ENCODE data around the gene MTG2. TPM values are rescaled to one million over a fixed set of nuclear protein-coding genes. Genes with fewer than 3 reads are reported as not detected.

The MTG2 gene
- total and polyA plus RNA-seq, 2 donors: 10.3 to 25.8 TPM

- 67% methylated on average over 5 of the region's 5 CpGs for WGBS
- Histone ChIP-seq H3K4me3 (ENCODE audit: low read depth, low read length) (no peak overlapping the region), H3K4me1 (ENCODE audit: insufficient read depth) (no peaks in the 10 kb centered on the region), H3K36me3 (ENCODE audit: insufficient read depth) (no peaks in the 10 kb centered on the region), H3K27ac (ENCODE audit: low read depth) (no peak overlapping the region)
- no peak for DNase-seq (ENCODE audit: extremely low spot score)
Measured at GRCh38 chr20:62234339-62234738, 51.5 kb downstream of the MTG2 start.

- 67% methylated on average over 16 of the region's 16 CpGs for WGBS
Measured at GRCh38 chr20:62235001-62235776, 52.4 kb downstream of the MTG2 start.

GRCh38 chr20:62235777-62236157, 52.9 kb downstream of the MTG2 start:
- no peak overlapping the region for H3K4me3 ChIP-seq (ENCODE audit: low read depth, low read length)
- H3K27ac ChIP-seq (ENCODE audit: low read depth): no peak overlapping the region
- no peaks in the 10 kb centered on the region for H3K36me3 ChIP-seq (ENCODE audit: insufficient read depth)
- WGBS: 93% methylated on average over 9 of the region's 9 CpGs
- DNase-seq (ENCODE audit: extremely low spot score): no peak
- H3K4me1 ChIP-seq (ENCODE audit: insufficient read depth): no peaks in the 10 kb centered on the region

More at GRCh38 chr20:62235001-62235776, 52.4 kb downstream of the MTG2 start:
- no peak for DNase-seq (ENCODE audit: extremely low spot score)
- Histone ChIP-seq H3K4me3 (ENCODE audit: low read depth, low read length) (no peak overlapping the region), H3K27ac (ENCODE audit: low read depth) (no peak overlapping the region), H3K4me1 (ENCODE audit: insufficient read depth) (no peaks in the 10 kb centered on the region), H3K36me3 (ENCODE audit: insufficient read depth) (no peaks in the 10 kb centered on the region)

GRCh38 chr20:62236200-62236599, 53.4 kb downstream of the MTG2 start:
- Histone ChIP-seq H3K4me1 (ENCODE audit: insufficient read depth) (no peaks in the 10 kb centered on the region), H3K4me3 (ENCODE audit: low read depth, low read length) (no peak overlapping the region), H3K36me3 (ENCODE audit: insufficient read depth) (no peaks in the 10 kb centered on the region), H3K27ac (ENCODE audit: low read depth) (no peak overlapping the region)
- DNase-seq (ENCODE audit: extremely low spot score): no peak
- WGBS: 60% methylated on average over 6 of the region's 6 CpGs

- peaks cover 2% of the 10 kb centered on the region for H3K36me3 ChIP-seq (ENCODE audit: insufficient read depth)
- WGBS: 48% methylated on average over 28 of the region's 28 CpGs
- no peak overlapping the region for H3K4me3 ChIP-seq (ENCODE audit: low read depth, low read length)
- DNase-seq (ENCODE audit: extremely low spot score): peak; percentile 17
- H3K27ac ChIP-seq (ENCODE audit: low read depth): no peak overlapping the region
- no peaks in the 10 kb centered on the region for H3K4me1 ChIP-seq (ENCODE audit: insufficient read depth)
Measured at GRCh38 chr20:62236766-62237513, 54.1 kb downstream of the MTG2 start.

GRCh38 chr20:62237514-62237800, 54.6 kb downstream of the MTG2 start:
- Histone ChIP-seq H3K36me3 (ENCODE audit: insufficient read depth) (peaks cover 2% of the 10 kb centered on the region), H3K27ac (ENCODE audit: low read depth) (no peak overlapping the region), H3K4me1 (ENCODE audit: insufficient read depth) (no peaks in the 10 kb centered on the region), H3K4me3 (ENCODE audit: low read depth, low read length) (no peak overlapping the region)
- no peak for DNase-seq (ENCODE audit: extremely low spot score)
- 84% methylated on average over 1 of the region's 1 CpG for WGBS

- 1% methylated on average over 55 of the region's 55 CpGs for WGBS
- H3K27ac ChIP-seq (ENCODE audit: low read depth): peak within 1 kb of the TSS; percentile 72
- H3K4me1 ChIP-seq (ENCODE audit: insufficient read depth): no peaks in the 10 kb centered on the region
- H3K36me3 ChIP-seq (ENCODE audit: insufficient read depth): peaks cover 2% of the 10 kb centered on the region
- DNase-seq (ENCODE audit: extremely low spot score): peak; percentile 89
- peak within 1 kb of the TSS; percentile 88 for H3K4me3 ChIP-seq (ENCODE audit: low read depth, low read length)
Measured at GRCh38 chr20:62237801-62238568, 55.2 kb downstream of the MTG2 start, which contains the start of gene OSBPL2. Gene OSBPL2 (plus strand): TSS chr20:62238521. CDS start chr20:62256185, 17,664 bp downstream.

- under 1% methylated on average over 69 of the region's 70 CpGs for WGBS
- H3K27ac ChIP-seq (ENCODE audit: low read depth): peak overlapping the region; percentile 72
- no peaks in the 10 kb centered on the region for H3K4me1 ChIP-seq (ENCODE audit: insufficient read depth)
- peak overlapping the region; percentile 88 for H3K4me3 ChIP-seq (ENCODE audit: low read depth, low read length)
- DNase-seq (ENCODE audit: extremely low spot score): no peak
- H3K36me3 ChIP-seq (ENCODE audit: insufficient read depth): peaks cover 2% of the 10 kb centered on the region
Measured at GRCh38 chr20:62238569-62239277, 55.9 kb downstream of the MTG2 start.

GRCh38 chr20:62239278-62239879, 56.6 kb downstream of the MTG2 start:
- peak overlapping the region; percentile 88 for H3K4me3 ChIP-seq (ENCODE audit: low read depth, low read length)
- H3K4me1 ChIP-seq (ENCODE audit: insufficient read depth): no peaks in the 10 kb centered on the region
- WGBS: 36% methylated on average over 23 of the region's 23 CpGs
- no peak for DNase-seq (ENCODE audit: extremely low spot score)
- H3K27ac ChIP-seq (ENCODE audit: low read depth): peak overlapping the region; percentile 72
- peaks cover 2% of the 10 kb centered on the region for H3K36me3 ChIP-seq (ENCODE audit: insufficient read depth)

GRCh38 chr20:62240020-62240685, 57.3 kb downstream of the MTG2 start:
- Histone ChIP-seq H3K27ac (ENCODE audit: low read depth) (no peak overlapping the region), H3K36me3 (ENCODE audit: insufficient read depth) (peaks cover 2% of the 10 kb centered on the region), H3K4me3 (ENCODE audit: low read depth, low read length) (no peak overlapping the region), H3K4me1 (ENCODE audit: insufficient read depth) (no peaks in the 10 kb centered on the region)
- no peak for DNase-seq (ENCODE audit: extremely low spot score)
- WGBS: 91% methylated on average over 13 of the region's 13 CpGs

GRCh38 chr20:62241506-62241905, 58.7 kb downstream of the MTG2 start:
- peak overlapping the region; percentile 34 for H3K27ac ChIP-seq (ENCODE audit: low read depth)

GRCh38 chr20:62242176-62242575, 59.3 kb downstream of the MTG2 start:
- H3K27ac ChIP-seq (ENCODE audit: low read depth): no peak overlapping the region
- no peaks in the 10 kb centered on the region for H3K4me1 ChIP-seq (ENCODE audit: insufficient read depth)
- no peak for DNase-seq (ENCODE audit: extremely low spot score)
- H3K4me3 ChIP-seq (ENCODE audit: low read depth, low read length): no peak overlapping the region
- H3K36me3 ChIP-seq (ENCODE audit: insufficient read depth): peaks cover 2% of the 10 kb centered on the region
- WGBS: 72% methylated on average over 6 of the region's 6 CpGs

More at GRCh38 chr20:62241506-62241905, 58.7 kb downstream of the MTG2 start:
- DNase-seq (ENCODE audit: extremely low spot score): no peak
- Histone ChIP-seq H3K4me3 (ENCODE audit: low read depth, low read length) (no peak overlapping the region), H3K4me1 (ENCODE audit: insufficient read depth) (no peaks in the 10 kb centered on the region), H3K36me3 (ENCODE audit: insufficient read depth) (peaks cover 2% of the 10 kb centered on the region)
- 74% methylated on average over 10 of the region's 10 CpGs for WGBS

Measured in urinary bladder (tissue), 4 donors.